HepG2 (cell line): Measurements from ENCODE around the gene PLXDC2. TPM values are rescaled to one million over a fixed set of nuclear protein-coding genes. Genes with fewer than 3 reads are reported as not detected.
A peak's percentile ranks its signal among the peaks of the same experiment; 100 is the strongest.

Source experiments
- AKAP8 ChIP-seq: sonication (generic); formaldehyde crosslinking; IDR thresholded peaks from 2 replicates; pipeline ENCODE4 v1.5.1; 2020; ENCODE audit warnings: mild to moderate bottlenecking, missing genetic modification reagents
- FOXA1 ChIP-seq, 2 experiments: fragments of 450-650 bp in 1 of 2; sonication (generic) in 1 of 2; formaldehyde crosslinking in 1 of 2; IDR thresholded peaks; 2 replicates each; pipeline versions ENCODE4 v1.4.0 to v1.6.1; 2016 to 2020; ENCODE audit warnings: missing genetic modification reagents in 1 of 2
- GABPA ChIP-seq, 2 experiments: IDR thresholded peaks; 2 replicates each; pipeline ENCODE4 v1.6.1; 2011 to 2016; ENCODE audit warnings: low read depth in 2 of 2, low read length in 1 of 2, missing biosample characterization in 1 of 2, missing genetic modification characterization in 1 of 2
- HES4 ChIP-seq: sonication (generic); formaldehyde crosslinking; IDR thresholded peaks from 2 replicates; pipeline ENCODE4 v1.9.0; 2021; ENCODE audit warnings: mild to moderate bottlenecking, missing genetic modification reagents, borderline replicate concordance
- HOXD1 ChIP-seq: sonication (generic); formaldehyde crosslinking; IDR thresholded peaks from 2 replicates; pipeline ENCODE4 v1.5.0; 2020; ENCODE audit warnings: missing genetic modification reagents
- KDM5B ChIP-seq: sonication (generic); formaldehyde crosslinking; IDR thresholded peaks from 2 replicates; pipeline ENCODE4 v1.4.0; 2020; ENCODE audit warnings: missing genetic modification reagents, mild to moderate bottlenecking, borderline replicate concordance
- MLLT10 ChIP-seq: sonication (generic); formaldehyde crosslinking; IDR thresholded peaks from 2 replicates; pipeline ENCODE4 v1.4.0; 2020; ENCODE audit warnings: missing genetic modification reagents
- NFIB ChIP-seq: sonication (generic); formaldehyde crosslinking; IDR thresholded peaks from 2 replicates; pipeline ENCODE4 v1.9.0; 2021; ENCODE audit warnings: missing genetic modification reagents, mild to moderate bottlenecking, borderline replicate concordance
- RARG ChIP-seq: sonication (generic); formaldehyde crosslinking; IDR thresholded peaks from 2 replicates; pipeline ENCODE4 v1.4.0; 2020; ENCODE audit warnings: low read depth, mild to moderate bottlenecking, missing genetic modification reagents
- RBFOX2 ChIP-seq: fragments of 200-400 bp; formaldehyde crosslinking; IDR thresholded peaks from 2 replicates; pipeline ENCODE4 v1.6.1; 2017; ENCODE audit warnings: low read depth, mild to moderate bottlenecking, low read length
- RCOR2 ChIP-seq: IDR thresholded peaks from 2 replicates; pipeline ENCODE4 v1.6.1; 2016; ENCODE audit warnings: missing biosample characterization, missing genetic modification reagents
- REPIN1 ChIP-seq: sonication (generic); formaldehyde crosslinking; IDR thresholded peaks from 2 replicates; pipeline ENCODE4 v1.8.0; 2022; ENCODE audit warnings: missing genetic modification reagents, low read depth, mild to moderate bottlenecking, borderline replicate concordance
- SMYD3 ChIP-seq: sonication (generic); formaldehyde crosslinking; IDR thresholded peaks from 2 replicates; pipeline ENCODE4 v1.8.1; 2023; ENCODE audit warnings: mild to moderate bottlenecking, missing genetic modification reagents
- WIZ ChIP-seq: sonication (generic); formaldehyde crosslinking; IDR thresholded peaks from 2 replicates; pipeline ENCODE4 v1.5.1; 2020; ENCODE audit warnings: mild to moderate bottlenecking, missing genetic modification reagents
- ZNF292 ChIP-seq: sonication (generic); formaldehyde crosslinking; IDR thresholded peaks from 2 replicates; pipeline ENCODE4 v1.8.1; 2022; ENCODE audit warnings: mild to moderate bottlenecking, low read depth, missing genetic modification reagents, borderline replicate concordance
- ZNF598 ChIP-seq: sonication (generic); formaldehyde crosslinking; IDR thresholded peaks from 2 replicates; pipeline ENCODE4 v1.5.1; 2020; ENCODE audit warnings: mild to moderate bottlenecking, missing genetic modification reagents, borderline replicate concordance
- ZNF660 ChIP-seq: sonication (generic); formaldehyde crosslinking; IDR thresholded peaks from 2 replicates; pipeline ENCODE4 v1.5.1; 2020; ENCODE audit warnings: mild to moderate bottlenecking, low read depth, missing genetic modification reagents, borderline replicate concordance
- ZNF7 ChIP-seq: IDR thresholded peaks from 2 replicates; pipeline ENCODE4 v1.6.1; 2016; ENCODE audit warnings: missing biosample characterization, missing genetic modification reagents
- ZNF766 ChIP-seq: sonication (generic); formaldehyde crosslinking; IDR thresholded peaks from 2 replicates; pipeline ENCODE4 v1.5.0; 2020; ENCODE audit warnings: missing genetic modification reagents, borderline replicate concordance
- polyA plus RNA-seq, 8 experiments: library from polyadenylated mRNA; depleted of rRNA in 3 of 8; stranded (reverse) in 7 of 8; unstranded in 1 of 8; fragments of >200 nt; fragmentation: Illumina TruSeq in 4 of 8; extraction: Trizol in 4 of 8; gene quantifications; 2 replicates each; pipeline versions ENCODE4 v1.2.1 to v1.2.3, GENCODE V29; 2011 to 2016; ENCODE audit warnings: low read depth in 4 of 8, missing spikeins in 1 of 8, mixed read lengths in 1 of 8; ENCODE audit not compliant: insufficient read depth in 1 of 8
- total RNA-seq, 5 experiments: library from RNA; depleted of rRNA; stranded (reverse); fragments of >200 nt; fragmentation: Illumina TruSeq; extraction: Trizol; gene quantifications; 2 replicates each; pipeline ENCODE4 v1.2.3, GENCODE V29; 2016; ENCODE audit warnings: low read depth in 1 of 5
- TF ChIP-seq, protein P1 (sequence below): sonication (generic); formaldehyde crosslinking; IDR thresholded peaks from 2 replicates; pipeline ENCODE4 v1.5.1; 2020; ENCODE audit warnings: mild to moderate bottlenecking, missing genetic modification reagents
- TF ChIP-seq, protein P2 (sequence below): sonication (generic); formaldehyde crosslinking; conservative IDR thresholded peaks from 2 replicates; pipeline ENCODE4 v1.4.0; 2020; ENCODE audit warnings: mild to moderate bottlenecking, missing genetic modification reagents, moderate library complexity
- TF ChIP-seq, protein P3 (sequence below): IDR thresholded peaks from 2 replicates; pipeline ENCODE4 v1.6.1; 2016; ENCODE audit warnings: low read depth, control low read depth
- TF ChIP-seq, protein P4 (sequence below): sonication (generic); formaldehyde crosslinking; IDR thresholded peaks from 2 replicates; pipeline ENCODE4 v1.4.0; 2020; ENCODE audit warnings: missing genetic modification reagents

The PLXDC2 gene
- total and polyA plus RNA-seq, 2 of the 13 experiments (the other 11 are each of a cell fraction or from before 2014, with no cell fraction given), result 2.1 to 2.4 TPM

DNA sequence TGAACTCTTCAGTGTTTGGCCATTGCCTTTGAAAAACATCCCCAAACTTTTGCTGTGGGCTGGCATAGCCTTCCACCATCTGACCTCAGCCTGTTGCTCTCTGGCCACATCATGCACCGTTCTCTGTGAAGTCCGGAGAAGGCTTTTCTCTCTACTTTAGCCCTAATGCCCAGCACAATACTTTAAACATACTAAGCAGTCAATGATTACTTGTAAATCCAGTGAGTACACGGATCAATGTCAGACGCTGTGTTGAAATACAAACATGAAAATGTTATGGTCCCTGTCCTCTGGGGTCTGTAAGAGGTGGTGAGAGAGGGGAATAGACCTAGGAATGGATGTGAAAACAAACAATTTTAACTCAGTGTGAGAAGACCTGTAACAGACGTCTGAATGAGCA lies 297.9 kb downstream of the PLXDC2 start (continued):
- no peak for TF ChIP-seq AKAP8 (CRISPR knock-in tag)
- TF ChIP-seq, protein P1, sequence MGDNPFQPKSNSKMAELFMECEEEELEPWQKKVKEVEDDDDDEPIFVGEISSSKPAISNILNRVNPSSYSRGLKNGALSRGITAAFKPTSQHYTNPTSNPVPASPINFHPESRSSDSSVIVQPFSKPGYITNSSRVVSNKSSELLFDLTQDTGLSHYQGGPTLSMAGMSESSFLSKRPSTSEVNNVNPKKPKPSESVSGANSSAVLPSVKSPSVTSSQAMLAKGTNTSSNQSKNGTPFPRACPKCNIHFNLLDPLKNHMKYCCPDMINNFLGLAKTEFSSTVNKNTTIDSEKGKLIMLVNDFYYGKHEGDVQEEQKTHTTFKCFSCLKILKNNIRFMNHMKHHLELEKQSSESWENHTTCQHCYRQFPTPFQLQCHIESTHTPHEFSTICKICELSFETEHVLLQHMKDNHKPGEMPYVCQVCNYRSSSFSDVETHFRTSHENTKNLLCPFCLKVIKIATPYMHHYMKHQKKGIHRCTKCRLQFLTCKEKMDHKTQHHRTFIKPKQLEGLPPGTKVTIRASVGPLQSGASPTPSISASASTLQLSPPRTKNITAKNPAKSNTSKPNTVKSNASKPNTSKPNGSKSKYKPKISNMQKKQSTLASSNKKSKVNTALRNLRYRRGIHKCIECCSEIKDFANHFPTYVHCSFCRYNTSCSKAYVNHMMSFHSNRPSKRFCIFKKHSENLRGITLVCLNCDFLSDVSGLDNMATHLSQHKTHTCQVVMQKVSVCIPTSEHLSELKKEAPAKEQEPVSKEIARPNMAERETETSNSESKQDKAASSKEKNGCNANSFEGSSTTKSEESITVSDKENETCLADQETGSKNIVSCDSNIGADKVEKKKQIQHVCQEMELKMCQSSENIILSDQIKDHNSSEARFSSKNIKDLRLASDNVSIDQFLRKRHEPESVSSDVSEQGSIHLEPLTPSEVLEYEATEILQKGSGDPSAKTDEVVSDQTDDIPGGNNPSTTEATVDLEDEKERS (CRISPR knock-in tag), result no peak
- no peak for TF ChIP-seq SMYD3
- no peak for TF ChIP-seq FOXA1 (IDR thresholded peaks at IDR 0.05)
- TF ChIP-seq FOXA1 (CRISPR knock-in tag; IDR thresholded peaks at IDR 0.05), result 0 out of 2 replicates have a peak, but pooled peaks have one; percentile 19
- TF ChIP-seq NFIB, result no peak
- TF ChIP-seq KDM5B (CRISPR knock-in tag), result no peak
- no peak for TF ChIP-seq RARG (CRISPR knock-in tag)
- TF ChIP-seq GABPA (IDR thresholded peaks at IDR 0.05; ENCODE audit: low read depth, low read length), result no peak
- TF ChIP-seq GABPA (CRISPR knock-in tag; IDR thresholded peaks at IDR 0.05; ENCODE audit: low read depth), result no peak
- TF ChIP-seq ZNF292 (CRISPR knock-in tag), result no peak
- TF ChIP-seq MLLT10, result no peak
- TF ChIP-seq HES4 (CRISPR knock-in tag), result no peak
- TF ChIP-seq RBFOX2, result no peak
- no peak for TF ChIP-seq RCOR2 (CRISPR knock-in tag)
- no peak for TF ChIP-seq ZNF766 (CRISPR knock-in tag)
- no peak for TF ChIP-seq ZNF660
- TF ChIP-seq, protein P2, sequence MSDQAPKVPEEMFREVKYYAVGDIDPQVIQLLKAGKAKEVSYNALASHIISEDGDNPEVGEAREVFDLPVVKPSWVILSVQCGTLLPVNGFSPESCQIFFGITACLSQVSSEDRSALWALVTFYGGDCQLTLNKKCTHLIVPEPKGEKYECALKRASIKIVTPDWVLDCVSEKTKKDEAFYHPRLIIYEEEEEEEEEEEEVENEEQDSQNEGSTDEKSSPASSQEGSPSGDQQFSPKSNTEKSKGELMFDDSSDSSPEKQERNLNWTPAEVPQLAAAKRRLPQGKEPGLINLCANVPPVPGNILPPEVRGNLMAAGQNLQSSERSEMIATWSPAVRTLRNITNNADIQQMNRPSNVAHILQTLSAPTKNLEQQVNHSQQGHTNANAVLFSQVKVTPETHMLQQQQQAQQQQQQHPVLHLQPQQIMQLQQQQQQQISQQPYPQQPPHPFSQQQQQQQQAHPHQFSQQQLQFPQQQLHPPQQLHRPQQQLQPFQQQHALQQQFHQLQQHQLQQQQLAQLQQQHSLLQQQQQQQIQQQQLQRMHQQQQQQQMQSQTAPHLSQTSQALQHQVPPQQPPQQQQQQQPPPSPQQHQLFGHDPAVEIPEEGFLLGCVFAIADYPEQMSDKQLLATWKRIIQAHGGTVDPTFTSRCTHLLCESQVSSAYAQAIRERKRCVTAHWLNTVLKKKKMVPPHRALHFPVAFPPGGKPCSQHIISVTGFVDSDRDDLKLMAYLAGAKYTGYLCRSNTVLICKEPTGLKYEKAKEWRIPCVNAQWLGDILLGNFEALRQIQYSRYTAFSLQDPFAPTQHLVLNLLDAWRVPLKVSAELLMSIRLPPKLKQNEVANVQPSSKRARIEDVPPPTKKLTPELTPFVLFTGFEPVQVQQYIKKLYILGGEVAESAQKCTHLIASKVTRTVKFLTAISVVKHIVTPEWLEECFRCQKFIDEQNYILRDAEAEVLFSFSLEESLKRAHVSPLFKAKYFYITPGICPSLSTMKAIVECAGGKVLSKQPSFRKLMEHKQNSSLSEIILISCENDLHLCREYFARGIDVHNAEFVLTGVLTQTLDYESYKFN (CRISPR knock-in tag), result peak; percentile 70
- no peak for TF ChIP-seq ZNF598 (CRISPR knock-in tag)
- TF ChIP-seq, protein P3, sequence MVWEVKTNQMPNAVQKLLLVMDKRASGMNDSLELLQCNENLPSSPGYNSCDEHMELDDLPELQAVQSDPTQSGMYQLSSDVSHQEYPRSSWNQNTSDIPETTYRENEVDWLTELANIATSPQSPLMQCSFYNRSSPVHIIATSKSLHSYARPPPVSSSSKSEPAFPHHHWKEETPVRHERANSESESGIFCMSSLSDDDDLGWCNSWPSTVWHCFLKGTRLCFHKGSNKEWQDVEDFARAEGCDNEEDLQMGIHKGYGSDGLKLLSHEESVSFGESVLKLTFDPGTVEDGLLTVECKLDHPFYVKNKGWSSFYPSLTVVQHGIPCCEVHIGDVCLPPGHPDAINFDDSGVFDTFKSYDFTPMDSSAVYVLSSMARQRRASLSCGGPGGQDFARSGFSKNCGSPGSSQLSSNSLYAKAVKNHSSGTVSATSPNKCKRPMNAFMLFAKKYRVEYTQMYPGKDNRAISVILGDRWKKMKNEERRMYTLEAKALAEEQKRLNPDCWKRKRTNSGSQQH (CRISPR knock-in tag), result no peak
- TF ChIP-seq REPIN1 (CRISPR knock-in tag), result 0 out of 2 replicates have a peak, but pooled peaks have one; percentile 25
- TF ChIP-seq ZNF7 (CRISPR knock-in tag), result no peak
- TF ChIP-seq, protein P4, sequence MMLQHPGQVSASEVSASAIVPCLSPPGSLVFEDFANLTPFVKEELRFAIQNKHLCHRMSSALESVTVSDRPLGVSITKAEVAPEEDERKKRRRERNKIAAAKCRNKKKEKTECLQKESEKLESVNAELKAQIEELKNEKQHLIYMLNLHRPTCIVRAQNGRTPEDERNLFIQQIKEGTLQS (CRISPR knock-in tag), result no peak
- TF ChIP-seq HOXD1, result no peak
- TF ChIP-seq WIZ, result no peak
